Dermis blood vessel endothelial cell (primary cell): ENCODE results near the gene EXD3. TPM values are rescaled to one million over a fixed set of nuclear protein-coding genes. Genes with fewer than 3 reads are reported as not detected.
"Not testable (repeated sequence)": the region's sequence is repeated elsewhere in the genome, so short reads cannot be mapped to it uniquely, and the experiment has no call there.

ENCODE experiments used
- DNase-seq: peaks from one replicate; pipeline ENCODE4 v3.0.0; 2010
- total RNA-seq: library from RNA; depleted of rRNA; stranded (reverse); fragments of >200 nt; gene quantifications from 2 replicates; pipeline ENCODE4 v1.2.3, GENCODE V29; 2014

EXD3 gene
- total RNA-seq, 1 donor from 2014 or later: 43.1 TPM

DNA sequence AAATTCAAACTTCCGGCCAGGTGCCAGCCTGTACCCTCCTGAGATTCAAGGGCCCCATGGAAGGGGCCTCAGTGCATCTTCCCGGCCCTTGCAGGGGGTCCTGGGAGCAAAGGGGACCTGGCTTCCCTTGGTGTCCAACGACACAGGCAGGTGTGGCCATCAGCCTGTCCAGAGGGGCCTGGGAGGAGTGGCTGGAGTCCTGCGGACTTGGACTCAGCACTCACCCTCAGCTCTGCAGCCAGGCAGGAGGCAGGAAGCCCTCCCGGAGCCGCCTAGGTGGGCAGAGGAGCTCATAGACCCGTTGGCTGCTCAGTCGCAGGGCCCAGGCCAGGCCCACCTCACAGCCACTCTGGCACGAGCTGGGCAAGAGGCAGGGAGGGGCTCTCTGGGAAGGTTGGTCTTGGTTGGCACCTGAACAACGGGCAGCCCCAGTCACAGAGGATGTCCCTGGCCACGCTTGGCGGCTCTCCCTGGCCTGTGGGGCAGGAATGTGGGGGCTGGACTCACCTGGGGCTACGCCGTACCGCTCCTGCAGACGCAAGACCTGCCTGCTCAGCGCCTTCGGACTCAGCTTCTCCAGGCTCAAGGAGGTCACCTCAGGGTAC, 67.1 kb downstream of the EXD3 start:
- DNase-seq: no peak

GRCh38 chr9:137354845-137355760, 67.9 kb downstream of the EXD3 start:
- DNase-seq: peak; percentile 23

- no peak for DNase-seq
These were observed 68.7 kb downstream of the EXD3 start for GRCh38 chr9:137354153-137354844.

GRCh38 chr9:137353223-137354152, 69.5 kb downstream of the EXD3 start:
- peak; percentile 88 for DNase-seq

DNA sequence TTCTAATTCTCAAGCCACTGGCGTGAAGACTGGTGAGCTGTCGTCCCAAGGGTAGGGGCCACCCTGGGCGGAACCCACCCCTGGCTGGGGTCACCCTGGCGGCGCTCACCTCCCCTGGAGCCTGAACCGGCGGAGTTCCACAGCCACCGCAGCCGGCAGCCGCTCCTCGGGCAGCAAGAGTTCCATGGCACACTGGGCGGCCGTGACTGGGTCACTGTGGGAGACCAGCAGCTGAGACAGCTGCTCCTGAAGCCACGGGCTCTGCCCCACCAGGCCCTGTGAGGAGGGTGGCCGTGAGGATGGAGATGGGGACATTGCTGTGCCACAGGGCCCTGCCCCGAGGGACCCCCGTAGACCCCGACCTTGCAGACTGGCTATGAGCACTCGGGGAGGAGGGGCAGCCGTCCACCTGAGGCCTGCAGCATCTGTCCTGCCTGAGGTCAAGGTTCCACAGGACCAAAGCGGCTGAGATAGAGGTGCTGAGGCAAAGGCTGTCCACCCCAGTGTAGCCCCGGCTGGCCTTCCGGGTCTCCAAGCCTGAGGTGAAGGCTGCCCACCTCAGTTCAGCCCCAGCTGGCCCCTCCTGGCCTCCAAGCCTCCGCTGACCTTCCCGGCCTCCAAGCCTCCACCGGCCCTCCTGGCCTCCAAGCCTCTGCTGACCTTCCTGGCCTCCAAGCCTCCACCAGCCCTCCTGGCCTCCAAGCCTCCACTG, 70.3 kb downstream of the EXD3 start:
- DNase-seq: no peak

DNA sequence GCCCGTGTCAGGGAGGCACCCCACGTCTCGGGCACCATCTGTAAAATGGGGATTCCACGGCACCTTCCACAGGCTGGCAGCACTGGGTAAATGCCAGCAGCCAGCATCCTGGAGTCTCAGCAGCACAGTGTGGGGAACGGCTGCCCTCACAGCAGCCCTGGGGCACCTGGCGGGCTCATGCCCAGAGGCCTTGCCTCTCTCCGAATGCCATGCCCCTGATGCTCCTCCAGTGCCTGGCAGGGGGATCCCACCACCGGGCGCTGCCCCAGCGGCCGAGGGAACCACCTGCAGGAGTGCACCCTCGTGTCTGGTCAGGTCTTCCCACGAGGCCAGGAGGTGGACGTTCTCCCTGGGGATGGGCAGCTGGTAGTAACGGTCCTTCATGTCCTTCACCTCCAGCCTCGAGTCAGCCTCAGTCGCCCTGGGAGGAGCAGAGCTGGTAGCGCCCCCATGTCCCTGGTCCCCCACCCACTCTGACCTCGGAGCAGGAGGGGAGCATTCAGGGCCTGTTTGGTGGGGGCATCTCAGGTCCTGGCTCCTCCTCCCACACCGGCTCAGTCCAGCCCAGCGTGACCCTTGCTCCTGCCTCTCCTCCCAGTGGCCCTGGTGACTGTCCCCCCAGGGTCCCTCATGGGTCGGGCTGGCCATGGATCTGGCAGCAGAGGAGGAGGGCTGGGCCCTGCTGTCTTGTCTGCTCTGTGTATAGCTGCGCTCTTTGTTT, 71.0 kb downstream of the EXD3 start:
- DNase-seq: no peak

- DNase-seq: no peak
These were observed 72.0 kb downstream of the EXD3 start for GRCh38 chr9:137350696-137351584.

- DNase-seq: no peak
These were observed 73.4 kb downstream of the EXD3 start for GRCh38 chr9:137349471-137350033.

GRCh38 chr9:137348769-137349470, 74.0 kb downstream of the EXD3 start:
- no peak for DNase-seq

DNA sequence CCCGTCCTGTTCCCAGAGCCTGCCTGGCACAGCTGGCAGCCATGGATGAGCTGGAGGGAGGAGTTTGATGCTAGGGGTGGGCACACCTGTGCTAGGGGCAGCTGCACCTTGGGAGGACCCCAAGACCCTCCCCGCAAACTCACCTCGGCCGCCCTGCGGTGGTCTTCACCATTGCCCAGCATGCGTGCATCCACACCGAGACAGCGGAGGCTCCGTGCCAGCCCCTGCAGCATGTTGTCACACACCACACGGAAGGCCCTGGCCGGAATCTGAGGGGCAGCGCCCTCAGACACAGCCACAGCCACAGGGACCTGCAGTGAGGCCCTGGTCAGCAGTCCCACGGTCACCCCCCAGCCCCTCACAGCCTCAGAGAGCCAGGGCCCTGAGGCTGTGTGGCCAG, 75.0 kb downstream of the EXD3 start:
- no peak for DNase-seq

DNA sequence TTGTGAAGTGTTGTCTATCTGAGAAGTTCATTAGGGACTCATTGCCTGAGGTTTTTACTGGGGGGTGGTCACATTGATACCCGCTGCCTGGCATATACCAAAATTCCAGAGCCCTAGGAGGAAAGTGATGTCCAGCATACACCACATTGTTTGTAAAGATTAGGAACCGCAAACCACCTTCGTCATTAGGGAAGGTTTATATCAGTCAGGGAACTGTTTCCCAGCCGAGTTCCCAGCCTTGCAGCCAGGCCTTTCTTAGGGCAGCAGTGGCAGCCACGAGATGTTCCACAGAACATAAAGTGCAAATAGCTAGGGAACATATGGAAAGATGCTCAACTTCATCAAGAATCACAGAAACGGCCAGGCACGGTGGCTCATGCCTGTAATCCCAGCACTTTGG, 80.5 kb downstream of the EXD3 start:
- no peak for DNase-seq

- DNase-seq: no peak
These were observed 81.7 kb downstream of the EXD3 start for GRCh38 chr9:137341227-137341626.

DNA sequence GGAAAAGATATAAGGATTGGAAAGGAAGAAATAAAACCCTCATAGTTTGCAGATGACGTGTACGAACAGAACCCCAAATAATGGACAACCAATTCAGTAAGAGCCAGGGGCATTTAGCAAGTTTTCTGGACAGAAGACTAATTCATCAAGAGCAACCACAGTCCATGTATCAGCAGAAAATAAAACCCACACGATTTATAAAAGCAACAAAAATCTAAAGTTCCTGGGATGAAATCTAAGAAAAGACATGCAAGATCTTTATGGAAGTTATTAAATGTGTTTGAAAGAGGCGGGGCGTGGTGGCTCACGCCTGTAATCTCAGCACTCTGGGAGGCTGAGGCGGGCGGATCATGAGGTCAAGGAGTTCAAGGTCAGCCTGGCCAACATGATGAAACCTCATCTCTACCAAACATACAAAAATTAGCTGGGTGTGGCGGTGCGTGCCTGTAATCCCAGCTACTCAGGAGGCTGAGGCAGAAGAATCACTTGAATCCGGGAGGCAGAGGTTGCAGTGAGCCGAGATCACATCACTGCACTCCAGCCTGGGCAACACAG, 83.0 kb downstream of the EXD3 start:
- not testable (repeated sequence) for DNase-seq

GRCh38 chr9:137339045-137339907, 83.7 kb downstream of the EXD3 start:
- peak; percentile 67 for DNase-seq

DNA sequence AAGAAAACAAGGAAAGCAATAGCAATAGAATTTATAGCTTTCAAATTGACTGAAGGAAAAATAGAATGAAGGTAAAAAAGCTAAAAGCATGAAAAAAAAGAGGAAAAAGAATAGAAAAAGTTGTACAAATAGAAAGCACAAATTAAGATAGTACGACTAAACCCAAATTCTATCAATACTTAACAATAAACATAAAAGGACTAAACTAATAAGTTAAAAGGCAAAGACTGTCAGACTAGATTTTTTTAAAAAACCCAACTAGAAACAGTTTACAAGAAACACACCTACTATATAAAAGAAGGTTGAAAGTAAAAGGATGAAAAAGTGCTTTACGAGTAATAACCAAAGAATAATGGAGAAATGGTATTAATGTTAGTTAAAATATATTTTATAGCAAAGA, 86.2 kb downstream of the EXD3 start:
- DNase-seq: no peak

DNA sequence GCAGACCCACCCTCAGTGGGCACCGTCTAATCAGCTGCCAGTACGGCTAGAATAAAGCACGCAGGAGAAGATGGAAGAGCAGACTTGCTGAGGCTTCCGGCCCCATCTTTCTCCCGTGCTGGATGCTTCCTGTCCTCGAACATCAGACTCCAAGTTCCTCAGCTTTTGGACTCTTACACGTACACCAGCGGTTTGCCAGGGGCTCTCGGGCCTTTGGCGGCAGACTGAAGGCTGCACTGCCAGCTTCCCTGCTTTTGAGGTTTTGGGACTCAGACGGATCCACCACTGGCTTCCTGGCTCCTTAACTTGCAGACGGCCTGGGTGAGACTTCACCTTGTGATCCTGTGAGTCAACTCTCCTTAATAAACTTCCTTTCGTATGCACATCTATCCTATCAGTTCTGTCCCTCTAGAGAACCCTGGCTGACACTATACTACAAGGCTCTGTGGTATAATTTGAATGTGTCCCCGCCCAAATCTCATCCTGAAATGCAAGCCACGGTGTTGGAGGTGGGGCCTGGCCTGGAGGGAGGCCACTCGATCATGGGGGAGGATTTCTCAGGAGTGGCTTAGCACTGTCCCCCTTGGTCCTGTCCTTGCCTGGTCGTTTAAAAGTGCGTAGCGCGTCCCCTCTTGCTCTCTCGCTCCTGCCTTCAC, 89.8 kb downstream of the EXD3 start:
- DNase-seq: peak; percentile 39

GRCh38 chr9:137331929-137332328, 91.0 kb downstream of the EXD3 start:
- DNase-seq: no peak
